ENCODE results near the gene CYP17A1. TPM values are rescaled to one million over a fixed set of nuclear protein-coding genes. Genes with fewer than 3 reads are reported as not detected.
A peak's percentile ranks its signal among the peaks of the same experiment; 100 is the strongest.

CYP17A1 gene
- total and polyA plus RNA-seq, 5 donors = 0.11 TPM; not detected in 4

- H3K4me1 ChIP-seq (ENCODE audit: control insufficient read depth, insufficient read depth, low read length) = peaks cover 35% of the 10 kb centered on the region
- H3K9me3 ChIP-seq (ENCODE audit: control insufficient read depth, low read length) = no peaks in the 10 kb centered on the region
- H3K27ac ChIP-seq (ENCODE audit: low read length) = peak overlapping the region; percentile 79
- DNase-seq = peak; percentile 73 to 79 (median 73)
- intact Hi-C loops (cut with DNase I) = loop anchor here in 2 of 4 donors (5.0 to 10.0 kb wide), 2 partner anchors 48 to 61 kb away; partner anchors contain the start of gene WBP1L (in 1 of the 2)
- WGBS = 40% methylated on average over 6 of the region's 6 CpGs
- no peaks in the 10 kb centered on the region for H3K27me3 ChIP-seq (ENCODE audit: control insufficient read depth, insufficient read depth)
- H3K4me3 ChIP-seq (ENCODE audit: low read length) = no peak overlapping the region
- ATAC-seq = peak; percentile 47 to 78
Measured at GRCh38 chr10:102802920-102803534, 34.2 kb downstream of the CYP17A1 start.

- intact Hi-C loops (cut with DNase I) = loop anchor here in 3 of 4 donors (2.0 to 10.0 kb wide), 3 partner anchors 13 to 60 kb away; partner anchors contain the start of gene WBP1L (in 1 of the 3)
- ATAC-seq (no peak), DNase-seq (no peak)
- H3K27me3 ChIP-seq (ENCODE audit: control insufficient read depth, insufficient read depth) = no peaks in the 10 kb centered on the region
- no peak overlapping the region for H3K27ac ChIP-seq (ENCODE audit: low read length)
- 71% methylated on average over 3 of the region's 3 CpGs for WGBS
- no peak overlapping the region for H3K4me3 ChIP-seq (ENCODE audit: low read length)
- H3K9me3 ChIP-seq (ENCODE audit: control insufficient read depth, low read length) = no peaks in the 10 kb centered on the region
- peaks cover 35% of the 10 kb centered on the region for H3K4me1 ChIP-seq (ENCODE audit: control insufficient read depth, insufficient read depth, low read length)
Measured at GRCh38 chr10:102801978-102802377, 35.2 kb downstream of the CYP17A1 start.

- Histone ChIP-seq H3K9me3 (ENCODE audit: control insufficient read depth, low read length) (no peaks in the 10 kb centered on the region), H3K4me3 (ENCODE audit: low read length) (no peak overlapping the region), H3K27me3 (ENCODE audit: control insufficient read depth, insufficient read depth) (no peaks in the 10 kb centered on the region), H3K27ac (ENCODE audit: low read length) (peak overlapping the region; percentile 29), H3K4me1 (ENCODE audit: control insufficient read depth, insufficient read depth, low read length) (peaks cover 35% of the 10 kb centered on the region)
- intact Hi-C loops (cut with DNase I) = loop anchor here in 3 of 4 donors (2.0 to 10.0 kb wide), 3 partner anchors 13 to 59 kb away; partner anchors contain the start of gene WBP1L (in 1 of the 3)
- no peak for ATAC-seq
- WGBS = 48% methylated on average over 2 of the region's 2 CpGs
- DNase-seq = no peak
Measured at GRCh38 chr10:102801496-102801895, 35.7 kb downstream of the CYP17A1 start.

- Histone ChIP-seq H3K27me3 (ENCODE audit: control insufficient read depth, insufficient read depth) (no peaks in the 10 kb centered on the region), H3K27ac (ENCODE audit: low read length) (peak overlapping the region; percentile 98), H3K9me3 (ENCODE audit: control insufficient read depth, low read length) (no peaks in the 10 kb centered on the region), H3K4me3 (ENCODE audit: low read length) (no peak overlapping the region), H3K4me1 (ENCODE audit: control insufficient read depth, insufficient read depth, low read length) (peaks cover 35% of the 10 kb centered on the region)
- 49% methylated on average over 10 of the region's 10 CpGs for WGBS
- intact Hi-C loops (cut with DNase I) = loop anchor here in 3 of 4 donors (2.0 to 10.0 kb wide), 3 partner anchors 14 to 58 kb away; partner anchors contain the start of gene WBP1L (in 1 of the 3)
- ATAC-seq (peak; percentile 3 to 26), DNase-seq (no peak)
Measured at GRCh38 chr10:102800611-102801335, 36.4 kb downstream of the CYP17A1 start.

- peak overlapping the region; percentile 98 for H3K27ac ChIP-seq (ENCODE audit: low read length)
- peak; percentile 71 to 85 (median 75) for DNase-seq
- no peak overlapping the region for H3K4me3 ChIP-seq (ENCODE audit: low read length)
- H3K9me3 ChIP-seq (ENCODE audit: control insufficient read depth, low read length) = no peaks in the 10 kb centered on the region
- peak; percentile 19 to 68 for ATAC-seq
- H3K4me1 ChIP-seq (ENCODE audit: control insufficient read depth, insufficient read depth, low read length) = peaks cover 39% of the 10 kb centered on the region
- 39% methylated on average over 8 of the region's 8 CpGs for WGBS
- intact Hi-C loops (cut with DNase I) = loop anchor here in 3 of 4 donors (2.0 to 10.0 kb wide), 3 partner anchors 15 to 58 kb away; partner anchors contain the start of gene WBP1L (in 1 of the 3)
- H3K27me3 ChIP-seq (ENCODE audit: control insufficient read depth, insufficient read depth) = no peaks in the 10 kb centered on the region
Measured at GRCh38 chr10:102799691-102800471, 37.3 kb downstream of the CYP17A1 start.

GRCh38 chr10:102796407-102797176 lies 40.6 kb downstream of the CYP17A1 start:
- Histone ChIP-seq H3K27ac (ENCODE audit: low read length) (peak overlapping the region; percentile 92), H3K4me1 (ENCODE audit: control insufficient read depth, insufficient read depth, low read length) (peaks cover 35% of the 10 kb centered on the region), H3K9me3 (ENCODE audit: control insufficient read depth, low read length) (no peaks in the 10 kb centered on the region), H3K4me3 (ENCODE audit: low read length) (no peak overlapping the region), H3K27me3 (ENCODE audit: control insufficient read depth, insufficient read depth) (no peaks in the 10 kb centered on the region)
- peak; percentile 93 to 97 for ATAC-seq
- intact Hi-C loops (cut with DNase I) = no loop called here
- DNase-seq = peak; percentile 90 to 95 (median 94)
- 12% methylated on average over 9 of the region's 9 CpGs for WGBS

- no peaks in the 10 kb centered on the region for H3K27me3 ChIP-seq (ENCODE audit: control insufficient read depth, insufficient read depth)
- 62% methylated on average over 15 of the region's 15 CpGs for WGBS
- peaks cover 33% of the 10 kb centered on the region for H3K4me1 ChIP-seq (ENCODE audit: control insufficient read depth, insufficient read depth, low read length)
- peak; percentile 37 to 65 for ATAC-seq
- DNase-seq = no peak
- no peaks in the 10 kb centered on the region for H3K9me3 ChIP-seq (ENCODE audit: control insufficient read depth, low read length)
- intact Hi-C loops (cut with DNase I) = no loop called here
- no peak overlapping the region for H3K4me3 ChIP-seq (ENCODE audit: low read length)
- H3K27ac ChIP-seq (ENCODE audit: low read length) = peak overlapping the region; percentile 92
Measured at GRCh38 chr10:102795453-102796406, 41.5 kb downstream of the CYP17A1 start.

GRCh38 chr10:102791754-102792395 lies 45.3 kb downstream of the CYP17A1 start:
- peak overlapping the region; percentile 50 for H3K27ac ChIP-seq (ENCODE audit: low read length)
- no peaks in the 10 kb centered on the region for H3K27me3 ChIP-seq (ENCODE audit: control insufficient read depth, insufficient read depth)
- DNase-seq = no peak

GRCh38 chr10:102785818-102786217 lies 51.4 kb downstream of the CYP17A1 start:
- ATAC-seq (peak in 1 of 2 donors; percentile 13), DNase-seq (no peak)
- no peaks in the 10 kb centered on the region for H3K9me3 ChIP-seq (ENCODE audit: control insufficient read depth, low read length)
- WGBS = 25% methylated on average over 2 of the region's 2 CpGs
- intact Hi-C loops (cut with DNase I) = no loop called here
- peaks cover 44% of the 10 kb centered on the region for H3K4me1 ChIP-seq (ENCODE audit: control insufficient read depth, insufficient read depth, low read length)
- no peaks in the 10 kb centered on the region for H3K27me3 ChIP-seq (ENCODE audit: control insufficient read depth, insufficient read depth)
- H3K4me3 ChIP-seq (ENCODE audit: low read length) = no peak overlapping the region
- H3K27ac ChIP-seq (ENCODE audit: low read length) = peak overlapping the region; percentile 72

More at GRCh38 chr10:102791754-102792395, 45.3 kb downstream of the CYP17A1 start:
- no peak for ATAC-seq
- intact Hi-C loops (cut with DNase I) = no loop called here
- no peak overlapping the region for H3K4me3 ChIP-seq (ENCODE audit: low read length)
- peaks cover 20% of the 10 kb centered on the region for H3K4me1 ChIP-seq (ENCODE audit: control insufficient read depth, insufficient read depth, low read length)
- no peaks in the 10 kb centered on the region for H3K9me3 ChIP-seq (ENCODE audit: control insufficient read depth, low read length)
- 63% methylated on average over 8 of the region's 8 CpGs for WGBS

Data from right cardiac atrium (tissue), 5 donors.